Suprapubic skin (tissue), 4 donors: ENCODE data around the gene CBLC. TPM values are rescaled to one million over a fixed set of nuclear protein-coding genes. Genes with fewer than 3 reads are reported as not detected.

Experiments
- DNase-seq, 2 donors: peaks; one replicate each; pipeline ENCODE4 v3.0.0-alpha.2; 2019; ENCODE audit warnings: low spot score in 2 of 2
- H3K27ac ChIP-seq: fragments of 200-600 bp; sonication (generic); one replicate; pipeline ENCODE4 v1.5.1; 2019
- H3K27me3 ChIP-seq: fragments of 200-600 bp; sonication (generic); one replicate; pipeline ENCODE4 v1.5.1; 2019
- H3K36me3 ChIP-seq: fragments of 200-600 bp; sonication (generic); one replicate; pipeline ENCODE4 v1.5.1; 2019
- H3K4me1 ChIP-seq: fragments of 200-600 bp; sonication (generic); one replicate; pipeline ENCODE4 v1.5.1; 2019
- H3K4me3 ChIP-seq: fragments of 200-600 bp; sonication (generic); one replicate; pipeline ENCODE4 v1.5.1; 2019; ENCODE audit warnings: mild to moderate bottlenecking
- H3K9me3 ChIP-seq: fragments of 200-600 bp; sonication (generic); one replicate; pipeline ENCODE4 v1.5.1; 2019
- EP300 ChIP-seq: sonication (generic); formaldehyde crosslinking; IDR thresholded peaks from one replicate; pipeline ENCODE4 v1.6.1; 2017; ENCODE audit warnings: antibody characterized with exemption
- POLR2A ChIP-seq, 2 donors: fragments of 450-650 bp; IDR thresholded peaks; one replicate each; pipeline ENCODE4 v1.6.1; 2017; ENCODE audit warnings: antibody characterized with exemption in 2 of 2, mild to moderate bottlenecking in 2 of 2, moderate library complexity in 2 of 2
- POLR2AphosphoS5 ChIP-seq, 3 donors: sonication (generic); formaldehyde crosslinking; IDR thresholded peaks; one replicate each; pipeline ENCODE4 v1.6.1; 2017; ENCODE audit warnings: antibody characterized with exemption in 3 of 3
- WGBS: methylation state at CpG from one replicate; pipeline ENCODE4 v1.1.5; 2018; 5-methylcytosine and 5-hydroxymethylcytosine counted together
- total RNA-seq, 4 donors: library from RNA; depleted of rRNA; stranded (reverse); fragments of >200 nt; gene quantifications; one replicate each; pipeline ENCODE4 v1.1.0, GENCODE V29; 2016
- TF ChIP-seq, protein P1 (sequence below), 2 donors: fragments of 200-600 bp in 1 of 2; fragments of 450-650 bp in 1 of 2; sonication (generic) in 1 of 2; IDR thresholded peaks; one replicate each; pipeline ENCODE4 v1.5.1; 2016 to 2019; ENCODE audit warnings: antibody characterized with exemption in 2 of 2, mild to moderate bottlenecking in 1 of 2, moderate library complexity in 1 of 2

The CBLC gene
- total RNA-seq, 4 donors from 2014 or later, result 60.4 to 94.4 (median 65.7) TPM

DNA sequence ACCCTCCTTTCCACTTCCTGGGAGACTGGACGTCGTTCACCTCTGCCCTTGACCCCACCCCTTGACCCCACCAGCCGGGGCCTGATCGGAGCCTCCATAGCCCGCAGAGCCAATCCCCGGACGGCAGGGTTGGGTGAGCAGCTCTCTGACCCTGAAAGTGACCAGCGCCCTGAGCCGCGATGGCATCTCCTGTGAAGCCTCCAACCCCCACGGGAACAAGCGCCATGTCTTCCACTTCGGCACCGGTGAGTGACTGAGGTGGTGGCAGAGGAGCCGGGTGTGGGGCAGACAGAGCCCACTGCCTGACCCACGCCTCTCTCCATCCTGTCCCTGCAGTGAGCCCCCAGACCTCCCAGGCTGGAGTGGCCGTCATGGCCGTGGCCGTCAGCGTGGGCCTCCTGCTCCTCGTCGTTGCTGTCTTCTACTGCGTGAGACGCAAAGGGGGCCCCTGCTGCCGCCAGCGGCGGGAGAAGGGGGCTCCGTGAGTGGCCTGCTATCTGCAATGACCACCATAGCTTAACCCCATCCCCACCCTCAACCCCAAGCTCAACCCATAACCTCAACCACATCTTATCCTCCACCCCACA is 41.6 kb downstream of the CBLC start:
- Histone ChIP-seq H3K36me3 (peaks cover 17% of the 10 kb centered on the region), H3K4me3 (no peak overlapping the region), H3K27me3 (no peaks in the 10 kb centered on the region), H3K27ac (no peak overlapping the region), H3K4me1 (peaks cover 4% of the 10 kb centered on the region), H3K9me3 (no peaks in the 10 kb centered on the region)
- no peak for DNase-seq
- TF ChIP-seq POLR2A (IDR thresholded peaks at IDR 0.05) (no peak), POLR2AphosphoS5 (IDR thresholded peaks at IDR 0.05) (no peak), EP300 (no peak)
- TF ChIP-seq, protein P1, sequence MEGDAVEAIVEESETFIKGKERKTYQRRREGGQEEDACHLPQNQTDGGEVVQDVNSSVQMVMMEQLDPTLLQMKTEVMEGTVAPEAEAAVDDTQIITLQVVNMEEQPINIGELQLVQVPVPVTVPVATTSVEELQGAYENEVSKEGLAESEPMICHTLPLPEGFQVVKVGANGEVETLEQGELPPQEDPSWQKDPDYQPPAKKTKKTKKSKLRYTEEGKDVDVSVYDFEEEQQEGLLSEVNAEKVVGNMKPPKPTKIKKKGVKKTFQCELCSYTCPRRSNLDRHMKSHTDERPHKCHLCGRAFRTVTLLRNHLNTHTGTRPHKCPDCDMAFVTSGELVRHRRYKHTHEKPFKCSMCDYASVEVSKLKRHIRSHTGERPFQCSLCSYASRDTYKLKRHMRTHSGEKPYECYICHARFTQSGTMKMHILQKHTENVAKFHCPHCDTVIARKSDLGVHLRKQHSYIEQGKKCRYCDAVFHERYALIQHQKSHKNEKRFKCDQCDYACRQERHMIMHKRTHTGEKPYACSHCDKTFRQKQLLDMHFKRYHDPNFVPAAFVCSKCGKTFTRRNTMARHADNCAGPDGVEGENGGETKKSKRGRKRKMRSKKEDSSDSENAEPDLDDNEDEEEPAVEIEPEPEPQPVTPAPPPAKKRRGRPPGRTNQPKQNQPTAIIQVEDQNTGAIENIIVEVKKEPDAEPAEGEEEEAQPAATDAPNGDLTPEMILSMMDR (IDR thresholded peaks at IDR 0.05), result no peak
- 94% methylated on average over 28 of the region's 28 CpGs for WGBS

DNA sequence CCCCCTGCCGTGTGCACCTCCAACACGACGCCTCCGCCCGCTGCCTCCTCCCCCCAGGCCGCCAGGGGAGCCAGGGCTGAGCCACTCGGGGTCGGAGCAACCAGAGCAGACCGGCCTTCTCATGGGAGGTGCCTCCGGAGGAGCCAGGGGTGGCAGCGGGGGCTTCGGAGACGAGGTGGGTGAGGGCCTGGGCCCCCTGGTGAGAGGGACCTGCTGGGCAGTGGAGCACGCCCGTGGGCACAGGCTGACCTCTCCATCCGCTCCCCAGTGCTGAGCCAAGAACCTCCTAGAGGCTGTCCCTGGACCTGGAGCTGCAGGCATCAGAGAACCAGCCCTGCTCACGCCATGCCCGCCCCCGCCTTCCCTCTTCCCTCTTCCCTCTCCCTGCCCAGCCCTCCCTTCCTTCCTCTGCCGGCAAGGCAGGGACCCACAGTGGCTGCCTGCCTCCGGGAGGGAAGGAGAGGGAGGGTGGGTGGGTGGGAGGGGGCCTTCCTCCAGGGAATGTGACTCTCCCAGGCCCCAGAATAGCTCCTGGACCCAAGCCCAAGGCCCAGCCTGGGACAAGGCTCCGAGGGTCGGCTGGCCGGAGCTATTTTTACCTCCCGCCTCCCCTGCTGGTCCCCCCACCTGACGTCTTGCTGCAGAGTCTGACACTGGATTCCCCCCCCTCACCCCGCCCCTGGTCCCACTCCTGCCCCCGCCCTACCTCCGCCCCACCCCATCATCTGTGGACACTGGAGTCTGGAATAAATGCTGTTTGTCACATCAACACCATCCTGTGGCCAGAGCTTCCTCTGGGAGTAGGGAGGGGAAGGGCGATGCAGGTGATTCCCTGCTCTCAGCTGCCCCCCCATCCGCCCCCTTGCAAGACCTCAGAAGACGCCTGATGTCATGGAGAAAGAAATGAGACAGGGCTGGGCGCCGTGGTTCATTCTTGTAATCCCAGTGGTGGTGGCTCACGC is 43.2 kb downstream of the CBLC start:
- WGBS, result 66% methylated on average over 29 of the region's 35 CpGs
- TF ChIP-seq POLR2A (IDR thresholded peaks at IDR 0.05) (no peak), POLR2AphosphoS5 (IDR thresholded peaks at IDR 0.05) (no peak), EP300 (no peak)
- TF ChIP-seq, protein P1 (IDR thresholded peaks at IDR 0.05), result no peak

DNA sequence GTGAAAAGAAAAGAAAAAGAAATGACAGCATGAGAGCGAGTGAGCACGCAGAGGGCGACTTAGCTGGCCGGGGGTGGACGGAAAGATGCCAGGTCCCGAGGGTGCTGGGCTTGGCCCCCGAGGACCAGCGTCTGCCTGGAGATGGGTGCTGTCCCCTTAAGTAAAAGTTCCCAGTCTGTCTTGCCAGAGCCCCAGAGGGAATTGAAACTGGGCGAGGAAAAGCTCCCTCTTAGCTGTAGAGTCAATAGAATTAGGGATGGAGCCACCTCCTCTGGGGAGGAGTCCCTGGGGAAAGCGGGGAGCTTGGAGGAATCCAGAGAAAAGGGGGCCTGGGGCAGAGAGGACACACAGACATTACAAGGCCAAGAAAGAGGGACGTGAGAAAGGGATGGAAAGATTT is 44.5 kb downstream of the CBLC start:
- Histone ChIP-seq H3K4me1 (peaks cover 4% of the 10 kb centered on the region), H3K27me3 (no peaks in the 10 kb centered on the region), H3K9me3 (no peaks in the 10 kb centered on the region), H3K36me3 (peaks cover 11% of the 10 kb centered on the region), H3K4me3 (no peak overlapping the region), H3K27ac (no peak overlapping the region)
- WGBS, result 36% methylated on average over 11 of the region's 11 CpGs
- no peak for DNase-seq
- no peak for TF ChIP-seq POLR2AphosphoS5 (IDR thresholded peaks at IDR 0.05)
- no peak for TF ChIP-seq EP300
- TF ChIP-seq POLR2A (IDR thresholded peaks at IDR 0.05), result no peak
- TF ChIP-seq, protein P1 (IDR thresholded peaks at IDR 0.05), result no peak

More for the DNA sequence above, 43.2 kb downstream of the CBLC start:
- Histone ChIP-seq H3K27ac (no peak overlapping the region), H3K27me3 (no peaks in the 10 kb centered on the region), H3K36me3 (peaks cover 11% of the 10 kb centered on the region), H3K4me1 (peaks cover 4% of the 10 kb centered on the region), H3K4me3 (no peak overlapping the region), H3K9me3 (no peaks in the 10 kb centered on the region)
- DNase-seq, result no peak

DNA sequence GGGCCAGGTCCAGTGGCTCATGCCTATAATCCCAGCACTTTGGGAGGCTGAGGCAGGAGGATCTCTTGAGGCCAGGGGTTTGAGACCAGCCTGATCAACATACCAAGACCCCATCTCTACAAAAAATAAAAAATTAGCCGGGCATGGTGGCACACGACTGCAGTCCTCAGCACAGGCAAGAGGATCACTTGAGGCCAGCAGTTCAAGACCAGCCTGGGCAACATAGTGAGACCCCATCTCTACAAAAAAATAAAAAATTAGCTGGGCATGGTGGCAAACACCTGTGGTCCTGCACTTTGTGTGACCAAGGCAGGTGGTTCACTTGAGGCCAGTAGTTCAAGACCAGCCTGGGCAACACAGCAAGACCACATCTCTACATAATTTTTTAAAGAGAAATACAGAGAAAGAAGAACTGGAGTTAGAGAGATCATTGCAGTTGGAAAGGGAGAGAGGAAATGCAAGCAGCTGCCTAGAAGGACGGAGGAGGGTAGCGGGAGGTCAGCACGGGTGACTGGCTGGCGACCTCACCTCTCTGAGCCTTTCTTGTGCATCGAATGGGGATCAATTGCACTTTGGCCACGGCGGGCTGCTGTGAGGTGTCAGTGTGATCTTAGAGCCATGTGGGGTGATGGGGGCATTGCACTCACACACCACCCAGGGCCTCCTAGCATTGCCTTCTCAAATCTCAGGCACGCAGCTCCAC is 45.1 kb downstream of the CBLC start:
- WGBS, result 71% methylated on average over 10 of the region's 10 CpGs
- no peaks in the 10 kb centered on the region for H3K9me3 ChIP-seq
- peaks cover 11% of the 10 kb centered on the region for H3K36me3 ChIP-seq
- DNase-seq, result no peak
- no peaks in the 10 kb centered on the region for H3K27me3 ChIP-seq
- H3K4me1 ChIP-seq, result peaks cover 4% of the 10 kb centered on the region
- TF ChIP-seq, protein P1 (IDR thresholded peaks at IDR 0.05), result no peak
- no peak for TF ChIP-seq POLR2A (IDR thresholded peaks at IDR 0.05)
- TF ChIP-seq EP300, result no peak
- no peak for TF ChIP-seq POLR2AphosphoS5 (IDR thresholded peaks at IDR 0.05)
- no peak overlapping the region for H3K4me3 ChIP-seq
- H3K27ac ChIP-seq, result no peak overlapping the region

DNA sequence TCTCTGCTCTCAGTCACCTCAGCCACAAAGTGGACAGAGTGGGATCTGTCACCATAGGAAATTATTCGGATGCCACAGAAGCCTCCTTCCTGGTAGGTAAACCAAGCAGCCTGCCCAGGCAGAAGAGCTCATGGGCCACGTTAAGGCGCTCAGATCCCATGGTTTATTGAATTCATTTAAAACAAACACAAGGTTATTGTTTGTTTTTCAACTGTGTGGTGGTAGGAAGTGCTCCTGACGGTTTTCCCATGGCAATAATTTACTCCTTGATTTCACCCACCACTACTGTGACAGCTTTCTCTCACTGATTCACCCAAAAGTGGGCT is 45.6 kb downstream of the CBLC start:
- Histone ChIP-seq H3K36me3 (peaks cover 11% of the 10 kb centered on the region), H3K27me3 (no peaks in the 10 kb centered on the region), H3K27ac (no peak overlapping the region), H3K9me3 (no peaks in the 10 kb centered on the region), H3K4me3 (no peak overlapping the region), H3K4me1 (peaks cover 4% of the 10 kb centered on the region)
- 55% methylated on average over 4 of the region's 4 CpGs for WGBS
- TF ChIP-seq POLR2A (IDR thresholded peaks at IDR 0.05) (no peak), EP300 (no peak), POLR2AphosphoS5 (IDR thresholded peaks at IDR 0.05) (no peak)
- TF ChIP-seq, protein P1 (IDR thresholded peaks at IDR 0.05), result no peak
- DNase-seq, result no peak
